NCI-H2171 (cell line): ENCODE results near the gene CPNE5.
A peak's percentile ranks its signal among the peaks of the same experiment; 100 is the strongest.

ENCODE experiments used
- DNase-seq: peaks from one replicate; lab custom pipeline; 2025; lab: John Stamatoyannopoulos, UW

Gene CPNE5

GRCh38 chr6:36743538-36744303 is 95.5 kb downstream of the CPNE5 start:
- no peak for DNase-seq

- no peak for DNase-seq
These were observed 96.2 kb downstream of the CPNE5 start for GRCh38 chr6:36743032-36743431.

- no peak for DNase-seq
These were observed 97.1 kb downstream of the CPNE5 start for GRCh38 chr6:36742146-36742545.

GRCh38 chr6:36740818-36741179 is 98.4 kb downstream of the CPNE5 start:
- DNase-seq: no peak

GRCh38 chr6:36739947-36740817 is 99.1 kb downstream of the CPNE5 start:
- no peak for DNase-seq

- no peak for DNase-seq
These were observed 101.1 kb downstream of the CPNE5 start for GRCh38 chr6:36738108-36738507.

- no peak for DNase-seq
These were observed 102.0 kb downstream of the CPNE5 start for GRCh38 chr6:36737043-36737785.

- DNase-seq: no peak
These were observed 103.9 kb downstream of the CPNE5 start for GRCh38 chr6:36735110-36736071.

GRCh38 chr6:36734486-36735060 is 104.7 kb downstream of the CPNE5 start:
- no peak for DNase-seq

- DNase-seq: no peak
These were observed 105.9 kb downstream of the CPNE5 start for GRCh38 chr6:36733300-36733699.

GRCh38 chr6:36731622-36732310 is 107.5 kb downstream of the CPNE5 start:
- no peak for DNase-seq

GRCh38 chr6:36730424-36731380 is 108.5 kb downstream of the CPNE5 start:
- no peak for DNase-seq

- DNase-seq: no peak
These were observed 110.1 kb downstream of the CPNE5 start for GRCh38 chr6:36729161-36729524.

GRCh38 chr6:36728289-36729160 is 110.7 kb downstream of the CPNE5 start:
- no peak for DNase-seq

GRCh38 chr6:36727505-36728021 is 111.7 kb downstream of the CPNE5 start:
- peak; percentile 93 for DNase-seq

- no peak for DNase-seq
These were observed 113.7 kb downstream of the CPNE5 start for GRCh38 chr6:36725581-36725980.

- peak; percentile 31 for DNase-seq
These were observed 114.5 kb downstream of the CPNE5 start for GRCh38 chr6:36724514-36725390.
